ENCODE data around the gene ACY1. TPM values are rescaled to one million over a fixed set of nuclear protein-coding genes. Genes with fewer than 3 reads are reported as not detected.

ACY1 gene
- total and polyA plus RNA-seq, 2 of the 13 experiments (the other 11 are each of a cell fraction or from before 2014, with no cell fraction given), result 113 to 162 TPM

DNA sequence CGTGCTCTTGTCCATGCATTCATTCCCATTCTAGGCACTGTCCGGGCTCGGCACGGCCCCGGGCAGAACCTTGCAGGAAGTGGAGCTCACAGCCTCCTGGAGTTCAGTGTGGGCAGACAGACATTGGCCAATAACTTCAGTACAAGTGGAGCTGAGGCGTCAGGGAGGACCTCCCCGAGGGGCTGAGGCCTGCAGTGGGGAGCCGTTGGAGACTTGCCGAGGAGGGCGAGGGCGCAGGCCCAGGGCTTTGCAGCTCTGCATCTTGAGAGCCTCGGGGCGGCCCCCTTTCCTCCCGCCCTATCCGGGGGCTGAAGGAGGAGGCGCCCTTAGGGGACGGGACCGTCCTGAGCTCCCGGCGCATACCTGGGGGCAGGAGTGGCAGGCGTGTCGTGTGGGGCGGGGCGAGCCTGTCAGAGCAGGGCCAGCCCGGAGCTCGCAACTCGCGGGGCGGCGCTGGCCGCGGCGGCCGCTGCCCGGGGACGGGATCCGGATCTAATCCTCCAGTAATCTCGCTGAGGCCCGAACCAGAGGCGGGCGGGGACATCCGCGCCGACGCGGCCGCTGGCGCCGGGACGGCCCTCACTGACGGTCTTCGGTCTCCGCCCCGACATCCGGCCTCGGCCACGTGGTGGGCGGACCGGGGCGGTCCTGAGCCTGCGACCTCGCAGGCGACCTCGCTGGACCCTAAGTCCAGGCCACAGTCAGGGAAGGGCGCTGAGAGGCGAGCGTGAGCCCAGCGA is at the start of gene ACY1 (continued):
- TF ChIP-seq HOXD1 (CRISPR knock-in tag; IDR thresholded peaks at IDR 0.05) (peak; percentile 78), TAF1 (CRISPR knock-in tag; IDR thresholded peaks at IDR 0.05) (no peak; the same call in none of the 2 replicates), ZNF207 (IDR thresholded peaks at IDR 0.05; ENCODE audit: borderline replicate concordance) (no peak), ZNF670 (CRISPR knock-in tag; IDR thresholded peaks at IDR 0.05; ENCODE audit: borderline replicate concordance) (no peak), FOXK2 (IDR thresholded peaks at IDR 0.05) (no peak), POGZ (CRISPR knock-in tag; IDR thresholded peaks at IDR 0.05) (no peak), ZSCAN25 (CRISPR knock-in tag; IDR thresholded peaks at IDR 0.05) (peak; percentile 85), HNRNPLL (IDR thresholded peaks at IDR 0.05; ENCODE audit: low read depth, low read length, poor library complexity, severe bottlenecking) (peak; percentile 58), MED1 (CRISPR knock-in tag; IDR thresholded peaks at IDR 0.05) (peak; percentile 96), ZNF331 (CRISPR knock-in tag; IDR thresholded peaks at IDR 0.05) (peak; percentile 71), ZNF841 (CRISPR knock-in tag; IDR thresholded peaks at IDR 0.05; ENCODE audit: borderline replicate concordance) (no peak), GTF3A (CRISPR knock-in tag; conservative IDR thresholded peaks at IDR 0.05) (peak; percentile 96)
- TF ChIP-seq, protein P1, sequence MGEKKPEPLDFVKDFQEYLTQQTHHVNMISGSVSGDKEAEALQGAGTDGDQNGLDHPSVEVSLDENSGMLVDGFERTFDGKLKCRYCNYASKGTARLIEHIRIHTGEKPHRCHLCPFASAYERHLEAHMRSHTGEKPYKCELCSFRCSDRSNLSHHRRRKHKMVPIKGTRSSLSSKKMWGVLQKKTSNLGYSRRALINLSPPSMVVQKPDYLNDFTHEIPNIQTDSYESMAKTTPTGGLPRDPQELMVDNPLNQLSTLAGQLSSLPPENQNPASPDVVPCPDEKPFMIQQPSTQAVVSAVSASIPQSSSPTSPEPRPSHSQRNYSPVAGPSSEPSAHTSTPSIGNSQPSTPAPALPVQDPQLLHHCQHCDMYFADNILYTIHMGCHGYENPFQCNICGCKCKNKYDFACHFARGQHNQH (CRISPR knock-in tag; IDR thresholded peaks at IDR 0.05), result peak; percentile 94
- TF ChIP-seq, protein P2, sequence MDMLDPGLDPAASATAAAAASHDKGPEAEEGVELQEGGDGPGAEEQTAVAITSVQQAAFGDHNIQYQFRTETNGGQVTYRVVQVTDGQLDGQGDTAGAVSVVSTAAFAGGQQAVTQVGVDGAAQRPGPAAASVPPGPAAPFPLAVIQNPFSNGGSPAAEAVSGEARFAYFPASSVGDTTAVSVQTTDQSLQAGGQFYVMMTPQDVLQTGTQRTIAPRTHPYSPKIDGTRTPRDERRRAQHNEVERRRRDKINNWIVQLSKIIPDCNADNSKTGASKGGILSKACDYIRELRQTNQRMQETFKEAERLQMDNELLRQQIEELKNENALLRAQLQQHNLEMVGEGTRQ (IDR thresholded peaks at IDR 0.05; ENCODE audit: low read depth, low read length), result peak; percentile 73
- TF ChIP-seq, protein P2 (CRISPR knock-in tag; IDR thresholded peaks at IDR 0.05; ENCODE audit: borderline replicate concordance), result peak; percentile 83
- TF ChIP-seq, protein P3, sequence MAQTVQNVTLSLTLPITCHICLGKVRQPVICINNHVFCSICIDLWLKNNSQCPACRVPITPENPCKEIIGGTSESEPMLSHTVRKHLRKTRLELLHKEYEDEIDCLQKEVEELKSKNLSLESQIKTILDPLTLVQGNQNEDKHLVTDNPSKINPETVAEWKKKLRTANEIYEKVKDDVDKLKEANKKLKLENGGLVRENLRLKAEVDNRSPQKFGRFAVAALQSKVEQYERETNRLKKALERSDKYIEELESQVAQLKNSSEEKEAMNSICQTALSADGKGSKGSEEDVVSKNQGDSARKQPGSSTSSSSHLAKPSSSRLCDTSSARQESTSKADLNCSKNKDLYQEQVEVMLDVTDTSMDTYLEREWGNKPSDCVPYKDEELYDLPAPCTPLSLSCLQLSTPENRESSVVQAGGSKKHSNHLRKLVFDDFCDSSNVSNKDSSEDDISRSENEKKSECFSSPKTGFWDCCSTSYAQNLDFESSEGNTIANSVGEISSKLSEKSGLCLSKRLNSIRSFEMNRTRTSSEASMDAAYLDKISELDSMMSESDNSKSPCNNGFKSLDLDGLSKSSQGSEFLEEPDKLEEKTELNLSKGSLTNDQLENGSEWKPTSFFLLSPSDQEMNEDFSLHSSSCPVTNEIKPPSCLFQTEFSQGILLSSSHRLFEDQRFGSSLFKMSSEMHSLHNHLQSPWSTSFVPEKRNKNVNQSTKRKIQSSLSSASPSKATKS (CRISPR knock-in tag; IDR thresholded peaks at IDR 0.05), result no peak
- TF ChIP-seq, protein P4, sequence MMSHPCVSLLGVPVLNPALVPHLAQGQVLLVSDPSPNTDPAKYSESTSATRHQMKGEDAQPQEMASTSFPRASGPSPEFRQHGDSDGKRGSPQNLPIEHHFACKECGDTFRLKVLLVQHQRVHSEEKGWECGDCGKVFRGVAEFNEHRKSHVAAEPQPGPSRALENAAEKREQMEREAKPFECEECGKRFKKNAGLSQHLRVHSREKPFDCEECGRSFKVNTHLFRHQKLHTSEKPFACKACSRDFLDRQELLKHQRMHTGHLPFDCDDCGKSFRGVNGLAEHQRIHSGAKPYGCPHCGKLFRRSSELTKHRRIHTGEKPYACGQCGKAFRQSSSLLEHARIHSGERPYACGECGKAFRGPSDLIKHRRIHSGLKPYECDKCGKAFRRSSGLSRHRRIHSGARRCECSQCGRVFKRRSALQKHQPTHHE (CRISPR knock-in tag; IDR thresholded peaks at IDR 0.05; ENCODE audit: borderline replicate concordance), result no peak
- TF ChIP-seq, protein P5, sequence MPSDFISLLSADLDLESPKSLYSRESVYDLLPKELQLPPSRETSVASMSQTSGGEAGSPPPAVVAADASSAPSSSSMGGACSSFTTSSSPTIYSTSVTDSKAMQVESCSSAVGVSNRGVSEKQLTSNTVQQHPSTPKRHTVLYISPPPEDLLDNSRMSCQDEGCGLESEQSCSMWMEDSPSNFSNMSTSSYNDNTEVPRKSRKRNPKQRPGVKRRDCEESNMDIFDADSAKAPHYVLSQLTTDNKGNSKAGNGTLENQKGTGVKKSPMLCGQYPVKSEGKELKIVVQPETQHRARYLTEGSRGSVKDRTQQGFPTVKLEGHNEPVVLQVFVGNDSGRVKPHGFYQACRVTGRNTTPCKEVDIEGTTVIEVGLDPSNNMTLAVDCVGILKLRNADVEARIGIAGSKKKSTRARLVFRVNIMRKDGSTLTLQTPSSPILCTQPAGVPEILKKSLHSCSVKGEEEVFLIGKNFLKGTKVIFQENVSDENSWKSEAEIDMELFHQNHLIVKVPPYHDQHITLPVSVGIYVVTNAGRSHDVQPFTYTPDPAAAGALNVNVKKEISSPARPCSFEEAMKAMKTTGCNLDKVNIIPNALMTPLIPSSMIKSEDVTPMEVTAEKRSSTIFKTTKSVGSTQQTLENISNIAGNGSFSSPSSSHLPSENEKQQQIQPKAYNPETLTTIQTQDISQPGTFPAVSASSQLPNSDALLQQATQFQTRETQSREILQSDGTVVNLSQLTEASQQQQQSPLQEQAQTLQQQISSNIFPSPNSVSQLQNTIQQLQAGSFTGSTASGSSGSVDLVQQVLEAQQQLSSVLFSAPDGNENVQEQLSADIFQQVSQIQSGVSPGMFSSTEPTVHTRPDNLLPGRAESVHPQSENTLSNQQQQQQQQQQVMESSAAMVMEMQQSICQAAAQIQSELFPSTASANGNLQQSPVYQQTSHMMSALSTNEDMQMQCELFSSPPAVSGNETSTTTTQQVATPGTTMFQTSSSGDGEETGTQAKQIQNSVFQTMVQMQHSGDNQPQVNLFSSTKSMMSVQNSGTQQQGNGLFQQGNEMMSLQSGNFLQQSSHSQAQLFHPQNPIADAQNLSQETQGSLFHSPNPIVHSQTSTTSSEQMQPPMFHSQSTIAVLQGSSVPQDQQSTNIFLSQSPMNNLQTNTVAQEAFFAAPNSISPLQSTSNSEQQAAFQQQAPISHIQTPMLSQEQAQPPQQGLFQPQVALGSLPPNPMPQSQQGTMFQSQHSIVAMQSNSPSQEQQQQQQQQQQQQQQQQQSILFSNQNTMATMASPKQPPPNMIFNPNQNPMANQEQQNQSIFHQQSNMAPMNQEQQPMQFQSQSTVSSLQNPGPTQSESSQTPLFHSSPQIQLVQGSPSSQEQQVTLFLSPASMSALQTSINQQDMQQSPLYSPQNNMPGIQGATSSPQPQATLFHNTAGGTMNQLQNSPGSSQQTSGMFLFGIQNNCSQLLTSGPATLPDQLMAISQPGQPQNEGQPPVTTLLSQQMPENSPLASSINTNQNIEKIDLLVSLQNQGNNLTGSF (CRISPR knock-in tag; IDR thresholded peaks at IDR 0.05), result no peak

Data from HepG2 (cell line).